SK-N-SH (cell line): ENCODE data around the gene TUT1. TPM values are rescaled to one million over a fixed set of nuclear protein-coding genes. Genes with fewer than 3 reads are reported as not detected.

Experiments used
- CTCF ChIA-PET: fragments of 300-600, 350-600 bp; formaldehyde crosslinking; extraction: SDS; loops from one replicate; lab custom pipeline; 2021; lab: Yijun Ruan, JAX
- POLR2A ChIA-PET: fragments of 350-600 bp; sonication (Branson Sonifier 250); formaldehyde crosslinking; extraction: SDS; loops from one replicate; lab custom pipeline; 2020; ENCODE audit warnings: antibody characterized with exemption, inconsistent platforms; lab: Yijun Ruan, JAX
- DNase-seq: peaks from one replicate; pipeline ENCODE4 v3.0.0; 2012
- H2AFZ ChIP-seq: fragments of 200-600 bp; sonication (generic); 2 replicates; pipeline ENCODE4 v1.8.1; 2016; ENCODE audit warnings: antibody characterized with exemption, mild to moderate bottlenecking, low read depth
- H3F3A ChIP-seq: fragments of 200-600 bp; sonication (generic); replicated peaks from 2 replicates; pipeline ENCODE3; 2016; ENCODE audit warnings: antibody characterized with exemption, mild to moderate bottlenecking; ENCODE audit not compliant: insufficient read depth
- H3K27ac ChIP-seq, 2 experiments: fragments of 200-500 bp in 1 of 2; fragments of 200-600 bp in 1 of 2; sonication (Bioruptor generic) in 1 of 2; sonication (generic), shearing (Covaris generic) in 1 of 2; 2 replicates each; pipeline versions ENCODE4 v1.5.1 to v1.6.1; 2014 to 2016; ENCODE audit warnings: low read depth in 2 of 2, inconsistent platforms in 1 of 2, low read length in 1 of 2, mild to moderate bottlenecking in 1 of 2, mixed read lengths in 1 of 2
- H3K27me3 ChIP-seq: fragments of 200-600 bp; sonication (generic), shearing (Covaris generic); 2 replicates; pipeline ENCODE4 v1.6.1; 2016; ENCODE audit warnings: mixed run types; ENCODE audit not compliant: insufficient read depth
- H3K36me3 ChIP-seq, 2 experiments: fragments of 200-500 bp in 1 of 2; fragments of 200-600 bp in 1 of 2; sonication (Bioruptor generic) in 1 of 2; sonication (generic) in 1 of 2; replicated peaks in 1 of 2; 2 replicates each; pipeline versions ENCODE3 to v1.5.1; 2014 to 2016; ENCODE audit warnings: low read length in 1 of 2, mild to moderate bottlenecking in 1 of 2; ENCODE audit not compliant: insufficient read depth in 2 of 2, control insufficient read depth in 1 of 2
- H3K4me1 ChIP-seq, 2 experiments: fragments of 200-500 bp in 1 of 2; fragments of 200-600 bp in 1 of 2; sonication (Bioruptor generic) in 1 of 2; sonication (generic), shearing (Covaris generic) in 1 of 2; 2 replicates each; pipeline versions ENCODE4 v1.5.1 to v1.6.1; 2014 to 2016; ENCODE audit warnings: low read depth in 1 of 2, low read length in 1 of 2, mixed run types in 1 of 2; ENCODE audit not compliant: insufficient read depth in 2 of 2, control insufficient read depth in 1 of 2
- H3K4me2 ChIP-seq: fragments of 200-600 bp; sonication (generic), shearing (Covaris generic); 2 replicates; pipeline ENCODE4 v1.6.1; 2017; ENCODE audit warnings: mixed run types
- H3K4me3 ChIP-seq, 2 experiments: fragments of 200-500 bp in 1 of 2; fragments of 200-600 bp in 1 of 2; sonication (Bioruptor generic) in 1 of 2; sonication (generic), shearing (Covaris generic) in 1 of 2; 2 replicates each; pipeline versions ENCODE4 v1.5.1 to v1.8.1; 2014 to 2016; ENCODE audit warnings: low read depth in 2 of 2, inconsistent platforms in 1 of 2, low read length in 1 of 2, mild to moderate bottlenecking in 1 of 2, mixed read lengths in 1 of 2, moderate library complexity in 1 of 2
- H3K79me2 ChIP-seq: fragments of 200-600 bp; sonication (generic); 2 replicates; pipeline ENCODE4 v1.8.1; 2017; ENCODE audit warnings: mild to moderate bottlenecking; ENCODE audit not compliant: insufficient read depth
- H3K9ac ChIP-seq: fragments of 200-600 bp; sonication (generic); 2 replicates; pipeline ENCODE4 v1.6.1; 2017; ENCODE audit warnings: mixed run types
- H3K9me2 ChIP-seq: fragments of 200-600 bp; sonication (generic); 2 replicates; pipeline ENCODE4 v1.6.1; 2017; ENCODE audit warnings: mixed run types
- H3K9me3 ChIP-seq: fragments of 200-600 bp; sonication (generic); 2 replicates; pipeline ENCODE4 v1.6.1; 2017; ENCODE audit warnings: mixed run types, mild to moderate bottlenecking, moderate library complexity
- H4K20me1 ChIP-seq: fragments of 200-600 bp; sonication (generic); 2 replicates; pipeline ENCODE4 v1.6.1; 2017; ENCODE audit warnings: mild to moderate bottlenecking, mixed run types; ENCODE audit not compliant: insufficient read depth
- EP300 ChIP-seq, 2 experiments: IDR thresholded peaks; 2 replicates each; pipeline versions ENCODE4 v1.4.0 to v1.6.1; 2012; ENCODE audit warnings: borderline replicate concordance in 1 of 2, low read depth in 1 of 2, low read length in 1 of 2
- EZH2phosphoT487 ChIP-seq: fragments of 200-600 bp; sonication (generic); IDR thresholded peaks from 2 replicates; pipeline ENCODE4 v1.6.1; 2017; ENCODE audit warnings: low read depth, mixed run types, mild to moderate bottlenecking, antibody characterized with exemption, moderate library complexity, borderline replicate concordance
- FOSL2 ChIP-seq: IDR thresholded peaks from 2 replicates; pipeline ENCODE4 v1.4.0; 2012; ENCODE audit warnings: low read depth, mild to moderate bottlenecking, moderate library complexity, borderline replicate concordance
- GABPA ChIP-seq: IDR thresholded peaks from 2 replicates; pipeline ENCODE4 v1.4.0; 2012; ENCODE audit warnings: low read depth, mild to moderate bottlenecking
- GATA2 ChIP-seq: sonication (generic); formaldehyde crosslinking; IDR thresholded peaks from 2 replicates; pipeline ENCODE4 v1.5.0; 2020; ENCODE audit warnings: mild to moderate bottlenecking, missing genetic modification reagents
- IRF3 ChIP-seq: fragments of 150-350 bp; IDR thresholded peaks from 2 replicates; pipeline ENCODE4 v1.6.1; 2016; ENCODE audit warnings: mild to moderate bottlenecking, low read depth, low read length
- JUND ChIP-seq: IDR thresholded peaks from 2 replicates; pipeline ENCODE4 v1.4.0; 2012
- MAX ChIP-seq: IDR thresholded peaks from 2 replicates; pipeline ENCODE4 v1.4.0; 2012; ENCODE audit warnings: low read depth
- NFIC ChIP-seq: IDR thresholded peaks from 2 replicates; pipeline ENCODE4 v1.4.0; 2012; ENCODE audit warnings: borderline replicate concordance
- POLR2AphosphoS5 ChIP-seq: IDR thresholded peaks from 2 replicates; pipeline ENCODE4 v1.6.1; 2012; ENCODE audit warnings: low read depth, low read length
- RFX5 ChIP-seq: IDR thresholded peaks from 2 replicates; pipeline ENCODE4 v1.6.1; 2012; ENCODE audit warnings: mild to moderate bottlenecking, improper control_type of control experiment, low read length
- SIN3A ChIP-seq: IDR thresholded peaks from 2 replicates; pipeline ENCODE4 v1.6.1; 2012; ENCODE audit warnings: low read depth, mild to moderate bottlenecking, low read length, moderate library complexity, borderline replicate concordance
- TCF12 ChIP-seq: IDR thresholded peaks from 2 replicates; pipeline ENCODE4 v1.4.0; 2012
- USF1 ChIP-seq: IDR thresholded peaks from 2 replicates; pipeline ENCODE4 v1.4.0; 2012; ENCODE audit warnings: low read depth, borderline replicate concordance
- WGBS: methylation state at CpG from one replicate; pipeline ENCODE4 v1.1.6; 2017; ENCODE audit warnings: low lambda C conversion rate; 5-methylcytosine and 5-hydroxymethylcytosine counted together
- polyA plus RNA-seq, 3 experiments: library from polyadenylated mRNA; depleted of rRNA; stranded (reverse); fragments of >200 nt; gene quantifications; 2 replicates each; pipeline ENCODE4 v1.2.3, GENCODE V29; 2012

Gene TUT1
- polyA plus RNA-seq, 1 of the 3 experiments (the other 2 are of a cell fraction), result 27.3 TPM

- peak; percentile 47; the same call in 1 of the 2 replicates for TF ChIP-seq GABPA
- TF ChIP-seq GATA2 (CRISPR knock-in tag), result no peak
- TF ChIP-seq EZH2phosphoT487, result no peak
- peak; percentile 81 for TF ChIP-seq POLR2AphosphoS5
- TF ChIP-seq EP300 (IDR thresholded peaks at IDR 0.05; ENCODE audit: borderline replicate concordance in 1 of 2, low read depth in 1 of 2, low read length in 1 of 2), result peak in 1 of 2 experiments; percentile 42; a peak in 1 of 4 replicates
- TF ChIP-seq NFIC, result peak; percentile 73
- peak; percentile 100 for TF ChIP-seq RFX5
- no peak for TF ChIP-seq USF1
- peak; percentile 99 for TF ChIP-seq MAX
- TF ChIP-seq IRF3, result 0 out of 2 replicates have a peak, but pooled peaks have one; percentile 29
- peak; percentile 64 for TF ChIP-seq TCF12
- TF ChIP-seq SIN3A, result 0 out of 2 replicates have a peak, but pooled peaks have one; percentile 29
- peak; percentile 84 for TF ChIP-seq FOSL2
- TF ChIP-seq JUND, result peak; percentile 79
- DNase-seq, result peak; percentile 90
- H3K9me3 ChIP-seq, result no peaks in the 10 kb centered on the region
- peaks cover 87% of the 10 kb centered on the region for H3F3A ChIP-seq
- H3K4me3 ChIP-seq, result no peak overlapping the region; a peak in 1 of 4 replicates
- 8% methylated on average over 12 of the region's 14 CpGs for WGBS
- no peaks in the 10 kb centered on the region for H3K27me3 ChIP-seq
- no peaks in the 10 kb centered on the region for H3K9me2 ChIP-seq
- peak overlapping the region; percentile 85 to 97 for H3K27ac ChIP-seq
- peak overlapping the region; percentile 82 for H3K9ac ChIP-seq
- peaks cover 33% of the 10 kb centered on the region; the same call in 1 of the 2 replicates for H3K79me2 ChIP-seq
- H3K4me2 ChIP-seq, result peak overlapping the region; percentile 85
- no peak overlapping the region for H2AFZ ChIP-seq
- peaks cover 6% of the 10 kb centered on the region for H4K20me1 ChIP-seq
- CTCF ChIA-PET, result interaction anchor here (1.0 to 11.8 kb wide), 6 partner anchors 12 to 449 kb away, joined by 3 to 90 read pairs (median 8); no protein-coding TSS in a partner anchor
- peaks cover 23 to 30% of the 10 kb centered on the region in 2 experiments for H3K36me3 ChIP-seq
- POLR2A ChIA-PET, result interaction anchor here (0.7 to 1.8 kb wide), 5 partner anchors 9 to 156 kb away, joined by 3 to 4 read pairs (median 3); partner anchors contain the start of genes AHNAK, C11orf98, CSKMT and EEF1G
- peaks cover 40 to 79% of the 10 kb centered on the region in 2 experiments for H3K4me1 ChIP-seq
Measured at GRCh38 chr11:62556108-62556874, 35.0 kb downstream of the TUT1 start.
